ENCODE results near the gene CSNK1D.

DNA sequence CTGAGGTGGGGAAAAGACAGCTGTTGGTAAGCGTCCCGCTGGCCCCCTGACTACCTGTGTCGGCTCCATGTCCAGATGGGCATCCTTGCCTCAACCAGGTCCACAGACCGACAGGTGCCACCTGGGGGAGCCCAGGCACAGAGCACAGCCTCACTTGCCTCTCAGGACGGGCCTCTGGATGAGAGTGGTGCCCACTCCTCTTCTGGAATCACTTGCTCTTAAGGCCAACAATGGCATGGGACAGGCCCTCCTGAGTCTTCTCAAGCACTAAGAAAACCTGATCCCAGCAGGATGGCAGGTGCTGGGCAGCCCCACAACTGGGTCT lies 27.5 kb downstream of the CSNK1D start:
- TF ChIP-seq EZH2 (IDR thresholded peaks at IDR 0.05): no peak
- TF ChIP-seq, protein P1, sequence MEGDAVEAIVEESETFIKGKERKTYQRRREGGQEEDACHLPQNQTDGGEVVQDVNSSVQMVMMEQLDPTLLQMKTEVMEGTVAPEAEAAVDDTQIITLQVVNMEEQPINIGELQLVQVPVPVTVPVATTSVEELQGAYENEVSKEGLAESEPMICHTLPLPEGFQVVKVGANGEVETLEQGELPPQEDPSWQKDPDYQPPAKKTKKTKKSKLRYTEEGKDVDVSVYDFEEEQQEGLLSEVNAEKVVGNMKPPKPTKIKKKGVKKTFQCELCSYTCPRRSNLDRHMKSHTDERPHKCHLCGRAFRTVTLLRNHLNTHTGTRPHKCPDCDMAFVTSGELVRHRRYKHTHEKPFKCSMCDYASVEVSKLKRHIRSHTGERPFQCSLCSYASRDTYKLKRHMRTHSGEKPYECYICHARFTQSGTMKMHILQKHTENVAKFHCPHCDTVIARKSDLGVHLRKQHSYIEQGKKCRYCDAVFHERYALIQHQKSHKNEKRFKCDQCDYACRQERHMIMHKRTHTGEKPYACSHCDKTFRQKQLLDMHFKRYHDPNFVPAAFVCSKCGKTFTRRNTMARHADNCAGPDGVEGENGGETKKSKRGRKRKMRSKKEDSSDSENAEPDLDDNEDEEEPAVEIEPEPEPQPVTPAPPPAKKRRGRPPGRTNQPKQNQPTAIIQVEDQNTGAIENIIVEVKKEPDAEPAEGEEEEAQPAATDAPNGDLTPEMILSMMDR (IDR thresholded peaks at IDR 0.05): no peak
